ENCODE measurements around the gene SLPI. TPM values are rescaled to one million over a fixed set of nuclear protein-coding genes. Genes with fewer than 3 reads are reported as not detected.

Gene SLPI
- total RNA-seq, 1 donor from 2014 or later: 966 TPM

GRCh38 chr20:45211569-45212474, 42.5 kb downstream of the SLPI start:
- no peak for ATAC-seq
- TF ChIP-seq, protein P1, sequence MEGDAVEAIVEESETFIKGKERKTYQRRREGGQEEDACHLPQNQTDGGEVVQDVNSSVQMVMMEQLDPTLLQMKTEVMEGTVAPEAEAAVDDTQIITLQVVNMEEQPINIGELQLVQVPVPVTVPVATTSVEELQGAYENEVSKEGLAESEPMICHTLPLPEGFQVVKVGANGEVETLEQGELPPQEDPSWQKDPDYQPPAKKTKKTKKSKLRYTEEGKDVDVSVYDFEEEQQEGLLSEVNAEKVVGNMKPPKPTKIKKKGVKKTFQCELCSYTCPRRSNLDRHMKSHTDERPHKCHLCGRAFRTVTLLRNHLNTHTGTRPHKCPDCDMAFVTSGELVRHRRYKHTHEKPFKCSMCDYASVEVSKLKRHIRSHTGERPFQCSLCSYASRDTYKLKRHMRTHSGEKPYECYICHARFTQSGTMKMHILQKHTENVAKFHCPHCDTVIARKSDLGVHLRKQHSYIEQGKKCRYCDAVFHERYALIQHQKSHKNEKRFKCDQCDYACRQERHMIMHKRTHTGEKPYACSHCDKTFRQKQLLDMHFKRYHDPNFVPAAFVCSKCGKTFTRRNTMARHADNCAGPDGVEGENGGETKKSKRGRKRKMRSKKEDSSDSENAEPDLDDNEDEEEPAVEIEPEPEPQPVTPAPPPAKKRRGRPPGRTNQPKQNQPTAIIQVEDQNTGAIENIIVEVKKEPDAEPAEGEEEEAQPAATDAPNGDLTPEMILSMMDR (IDR thresholded peaks at IDR 0.05): no peak

DNA sequence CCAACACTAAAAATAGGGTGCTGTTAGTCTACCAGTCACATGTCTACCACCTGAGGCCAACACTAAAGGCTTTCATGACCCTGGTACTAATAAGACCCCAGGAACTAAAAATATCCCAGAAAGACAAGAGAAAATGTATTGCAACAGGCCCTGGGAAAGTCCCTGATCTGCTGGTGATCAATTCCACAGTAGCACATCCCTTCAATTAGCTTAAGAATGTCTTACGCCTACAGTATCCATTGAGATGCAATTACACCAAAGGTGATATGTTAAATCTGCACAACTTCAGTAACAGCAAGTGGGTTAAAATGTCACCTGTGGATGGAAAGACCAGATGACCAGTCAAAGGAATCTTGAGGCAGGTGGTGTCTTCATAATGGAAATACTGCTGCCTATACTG, 44.4 kb downstream of the SLPI start:
- no peaks in the 10 kb centered on the region for H3K4me1 ChIP-seq
- intact Hi-C loops (cut with DNase I): no loop called here
- ATAC-seq (no peak), DNase-seq (no peak)
- no peak overlapping the region for H3K27ac ChIP-seq
- TF ChIP-seq, protein P1 (IDR thresholded peaks at IDR 0.05): no peak
- H3K36me3 ChIP-seq: no peaks in the 10 kb centered on the region
- no peak overlapping the region for H3K4me3 ChIP-seq
- no peaks in the 10 kb centered on the region for H3K9me3 ChIP-seq
- H3K27me3 ChIP-seq: peaks cover 12% of the 10 kb centered on the region

More at GRCh38 chr20:45211569-45212474, 42.5 kb downstream of the SLPI start:
- intact Hi-C loops (cut with DNase I): no loop called here
- Histone ChIP-seq H3K4me1 (no peaks in the 10 kb centered on the region), H3K27ac (no peak overlapping the region), H3K36me3 (no peaks in the 10 kb centered on the region), H3K4me3 (no peak overlapping the region), H3K9me3 (no peaks in the 10 kb centered on the region), H3K27me3 (no peaks in the 10 kb centered on the region)
- no peak for DNase-seq

DNA sequence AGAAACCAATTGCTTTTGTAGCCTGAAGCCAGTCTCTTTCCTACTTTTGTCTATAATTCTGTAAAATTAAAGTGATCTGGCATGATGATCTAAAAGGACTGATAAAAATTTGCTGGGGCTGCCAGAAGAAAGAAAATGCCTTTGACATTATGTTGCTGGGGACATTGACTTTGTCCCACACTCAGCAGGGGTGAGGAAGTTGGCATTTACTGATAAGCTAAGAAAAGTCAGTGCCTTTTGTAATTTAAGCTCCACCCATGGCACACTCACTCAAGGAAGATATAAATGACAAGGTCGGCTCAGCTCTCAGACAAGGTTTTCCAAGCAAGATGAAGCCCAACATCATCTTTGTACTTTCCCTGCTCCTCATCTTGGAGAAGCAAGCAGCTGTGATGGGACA, 47.6 kb downstream of the SLPI start, which contains the start of gene SEMG1:
Gene SEMG1, plus strand, starts transcription at position 309 of the 400 bp plus-strand sequence. Its CDS starts 21 bp downstream, at position 330.
- peaks cover 12% of the 10 kb centered on the region for H3K27me3 ChIP-seq
- ATAC-seq (no peak), DNase-seq (no peak)
- intact Hi-C loops (cut with DNase I): no loop called here
- H3K4me3 ChIP-seq: no peak within 1 kb of the TSS
- no peak within 1 kb of the TSS for H3K27ac ChIP-seq
- no peaks in the 10 kb centered on the region for H3K36me3 ChIP-seq
- peaks cover 5% of the 10 kb centered on the region for H3K9me3 ChIP-seq
- TF ChIP-seq, protein P1 (IDR thresholded peaks at IDR 0.05): no peak
- no peaks in the 10 kb centered on the region for H3K4me1 ChIP-seq

Other genes starting within 250 kb of the SLPI start
- gene KCNS1, start 153.4 kb downstream of the SLPI start, total RNA-seq: 1.6 TPM
- gene WFDC5, start 139.4 kb downstream of the SLPI start, total RNA-seq: 1.3 TPM
- gene WFDC12, start 130.1 kb downstream of the SLPI start, total RNA-seq: 1.8 TPM
- gene PI3, start 79.7 kb downstream of the SLPI start, total RNA-seq: 4.1 TPM
- gene SEMG1, start 47.5 kb downstream of the SLPI start, total RNA-seq: not detected
- not detected for gene SEMG2, start 33.2 kb downstream of the SLPI start, total RNA-seq
- not detected for gene RBPJL, start 52.3 kb upstream of the SLPI start, total RNA-seq
- 0.29 TPM for gene MATN4, start 53.7 kb upstream of the SLPI start, total RNA-seq
- 345 TPM for gene SDC4, start 93.9 kb upstream of the SLPI start, total RNA-seq
- gene SYS1, start 108.6 kb upstream of the SLPI start, total RNA-seq: 46.5 TPM
- gene TP53TG5, start 123.8 kb upstream of the SLPI start, total RNA-seq: not detected
- gene DBNDD2, start 153.7 kb upstream of the SLPI start, total RNA-seq: 66.2 TPM
- 66.3 TPM for gene PIGT, start 161.6 kb upstream of the SLPI start, total RNA-seq
- 113 TPM for gene WFDC2, start 215.2 kb upstream of the SLPI start, total RNA-seq

All from upper lobe of right lung (tissue), 1 donor.